Neural crest cell (in vitro differentiated cells): ENCODE results near the gene SSNA1. TPM values are rescaled to one million over a fixed set of nuclear protein-coding genes. Genes with fewer than 3 reads are reported as not detected.

Experiments used
- DNase-seq: peaks from one replicate; pipeline ENCODE4 v3.0.0; 2021; ENCODE audit warnings: low read depth, mixed read lengths, low spot score
- H3K27ac Mint-ChIP-seq: one replicate; pipeline ENCODE4 v1.8.0; 2021; ENCODE audit warnings: mild to moderate bottlenecking, mixed read lengths; ENCODE audit not compliant: unreplicated experiment
- H3K27me3 Mint-ChIP-seq: 2 replicates; pipeline ENCODE4 v1.8.0; 2021; ENCODE audit warnings: low read depth, mild to moderate bottlenecking, mixed read lengths
- H3K36me3 Mint-ChIP-seq: 2 replicates; pipeline ENCODE4 v1.8.0; 2021; ENCODE audit warnings: low read depth, mild to moderate bottlenecking, mixed read lengths
- H3K4me1 Mint-ChIP-seq: 2 replicates; pipeline ENCODE4 v1.8.0; 2021; ENCODE audit warnings: mixed read lengths
- H3K4me3 Mint-ChIP-seq: one replicate; pipeline ENCODE4 v1.8.0; 2021; ENCODE audit warnings: mild to moderate bottlenecking, mixed read lengths
- H3K9me3 Mint-ChIP-seq: 2 replicates; pipeline ENCODE4 v1.8.0; 2021; ENCODE audit warnings: mixed read lengths
- total RNA-seq: library from RNA; stranded (reverse); gene quantifications from 2 replicates; pipeline ENCODE4 v1.2.1, GENCODE V29; 2021
- TF ChIP-seq, protein P1 (sequence below): fragments of 200-600 bp; sonication (generic); conservative IDR thresholded peaks from 2 replicates; pipeline ENCODE4 v1.5.0; 2021; ENCODE audit warnings: antibody characterized with exemption, mild to moderate bottlenecking

Gene SSNA1
- total RNA-seq, 1 donor from 2014 or later: 66.4 TPM

GRCh38 chr9:137175345-137175961 is 13.0 kb upstream of the SSNA1 start:
- TF ChIP-seq, protein P1, sequence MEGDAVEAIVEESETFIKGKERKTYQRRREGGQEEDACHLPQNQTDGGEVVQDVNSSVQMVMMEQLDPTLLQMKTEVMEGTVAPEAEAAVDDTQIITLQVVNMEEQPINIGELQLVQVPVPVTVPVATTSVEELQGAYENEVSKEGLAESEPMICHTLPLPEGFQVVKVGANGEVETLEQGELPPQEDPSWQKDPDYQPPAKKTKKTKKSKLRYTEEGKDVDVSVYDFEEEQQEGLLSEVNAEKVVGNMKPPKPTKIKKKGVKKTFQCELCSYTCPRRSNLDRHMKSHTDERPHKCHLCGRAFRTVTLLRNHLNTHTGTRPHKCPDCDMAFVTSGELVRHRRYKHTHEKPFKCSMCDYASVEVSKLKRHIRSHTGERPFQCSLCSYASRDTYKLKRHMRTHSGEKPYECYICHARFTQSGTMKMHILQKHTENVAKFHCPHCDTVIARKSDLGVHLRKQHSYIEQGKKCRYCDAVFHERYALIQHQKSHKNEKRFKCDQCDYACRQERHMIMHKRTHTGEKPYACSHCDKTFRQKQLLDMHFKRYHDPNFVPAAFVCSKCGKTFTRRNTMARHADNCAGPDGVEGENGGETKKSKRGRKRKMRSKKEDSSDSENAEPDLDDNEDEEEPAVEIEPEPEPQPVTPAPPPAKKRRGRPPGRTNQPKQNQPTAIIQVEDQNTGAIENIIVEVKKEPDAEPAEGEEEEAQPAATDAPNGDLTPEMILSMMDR: no peak
- H3K4me3 Mint-ChIP-seq: no peak overlapping the region
- no peak for DNase-seq
- peaks cover 2% of the 10 kb centered on the region for H3K36me3 Mint-ChIP-seq
- H3K4me1 Mint-ChIP-seq: no peaks in the 10 kb centered on the region
- H3K27me3 Mint-ChIP-seq: peaks cover 57% of the 10 kb centered on the region
- H3K27ac Mint-ChIP-seq: no peak overlapping the region
- H3K9me3 Mint-ChIP-seq: no peaks in the 10 kb centered on the region

GRCh38 chr9:137176302-137177182 is 11.9 kb upstream of the SSNA1 start:
- no peak for DNase-seq
- TF ChIP-seq, protein P1: peak; percentile 63
- H3K4me3 Mint-ChIP-seq: peak overlapping the region; percentile 7

GRCh38 chr9:137178201-137178938 is 10.1 kb upstream of the SSNA1 start:
- TF ChIP-seq, protein P1: no peak
- peaks cover 32% of the 10 kb centered on the region for H3K27me3 Mint-ChIP-seq
- no peaks in the 10 kb centered on the region for H3K9me3 Mint-ChIP-seq
- no peak overlapping the region for H3K27ac Mint-ChIP-seq
- DNase-seq: no peak
- H3K4me3 Mint-ChIP-seq: no peak overlapping the region
- peaks cover 2% of the 10 kb centered on the region for H3K36me3 Mint-ChIP-seq
- H3K4me1 Mint-ChIP-seq: no peaks in the 10 kb centered on the region

More at GRCh38 chr9:137176302-137177182, 11.9 kb upstream of the SSNA1 start:
- Mint-ChIP-seq H3K36me3 (peaks cover 2% of the 10 kb centered on the region), H3K4me1 (no peaks in the 10 kb centered on the region), H3K27me3 (peaks cover 46% of the 10 kb centered on the region), H3K27ac (no peak overlapping the region), H3K9me3 (no peaks in the 10 kb centered on the region)

GRCh38 chr9:137178939-137179630 is 9.4 kb upstream of the SSNA1 start:
- H3K4me3 Mint-ChIP-seq: no peak overlapping the region
- H3K27ac Mint-ChIP-seq: peak overlapping the region; percentile 75
- TF ChIP-seq, protein P1: no peak
- peaks cover 2% of the 10 kb centered on the region for H3K36me3 Mint-ChIP-seq
- H3K9me3 Mint-ChIP-seq: no peaks in the 10 kb centered on the region
- DNase-seq: no peak
- H3K4me1 Mint-ChIP-seq: no peaks in the 10 kb centered on the region
- peaks cover 25% of the 10 kb centered on the region for H3K27me3 Mint-ChIP-seq

DNA sequence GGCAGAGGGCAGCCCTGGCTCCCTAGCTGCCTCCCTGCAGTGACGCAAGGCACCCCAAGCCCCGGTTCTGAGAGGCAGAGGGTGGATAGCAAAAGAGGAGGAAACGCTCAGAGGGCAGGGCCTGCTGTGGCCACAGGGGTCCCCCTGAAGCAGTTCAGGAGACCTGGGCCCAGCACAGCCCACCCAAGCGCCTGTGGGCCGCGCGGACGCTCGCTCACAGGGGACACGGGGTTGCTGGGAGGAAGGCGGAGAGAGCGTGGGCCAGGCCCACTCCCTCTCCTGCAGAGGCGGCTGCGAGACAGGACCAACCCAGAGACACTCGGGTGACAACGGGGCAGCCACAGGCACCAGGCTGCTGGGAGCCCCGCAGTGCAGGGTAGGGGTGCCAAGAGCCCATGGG is 8.7 kb upstream of the SSNA1 start:
- Mint-ChIP-seq H3K27ac (no peak overlapping the region), H3K9me3 (no peaks in the 10 kb centered on the region), H3K4me3 (no peak overlapping the region), H3K36me3 (peaks cover 2% of the 10 kb centered on the region), H3K4me1 (no peaks in the 10 kb centered on the region), H3K27me3 (peaks cover 19% of the 10 kb centered on the region)
- DNase-seq: no peak
- TF ChIP-seq, protein P1: no peak
